ENCODE measurements around the gene MINDY4.

MINDY4 gene

DNA sequence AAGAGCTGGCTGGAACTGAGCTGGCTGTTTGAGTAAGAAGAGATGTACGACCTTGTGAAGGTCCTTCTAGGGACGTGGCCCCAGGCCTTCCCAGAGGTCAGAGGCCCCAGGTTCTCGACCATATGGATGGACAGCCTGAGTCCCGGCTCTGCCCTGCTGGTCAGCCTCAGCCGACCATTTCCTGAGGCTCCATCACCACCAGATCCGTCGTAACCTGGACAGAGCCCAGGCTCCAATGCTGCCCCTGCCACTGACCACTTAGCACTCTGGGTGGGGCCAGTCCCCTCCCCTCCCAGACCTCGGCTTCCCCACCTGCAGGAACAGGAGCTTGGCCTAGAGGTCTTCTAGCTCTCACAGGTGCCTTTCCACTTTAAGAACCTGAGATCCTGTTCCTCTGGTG, 29.9 kb upstream of the MINDY4 start:
- no peak for DNase-seq (ENCODE audit: extremely low read depth in 1 of 2, low read depth in 1 of 2)

DNA sequence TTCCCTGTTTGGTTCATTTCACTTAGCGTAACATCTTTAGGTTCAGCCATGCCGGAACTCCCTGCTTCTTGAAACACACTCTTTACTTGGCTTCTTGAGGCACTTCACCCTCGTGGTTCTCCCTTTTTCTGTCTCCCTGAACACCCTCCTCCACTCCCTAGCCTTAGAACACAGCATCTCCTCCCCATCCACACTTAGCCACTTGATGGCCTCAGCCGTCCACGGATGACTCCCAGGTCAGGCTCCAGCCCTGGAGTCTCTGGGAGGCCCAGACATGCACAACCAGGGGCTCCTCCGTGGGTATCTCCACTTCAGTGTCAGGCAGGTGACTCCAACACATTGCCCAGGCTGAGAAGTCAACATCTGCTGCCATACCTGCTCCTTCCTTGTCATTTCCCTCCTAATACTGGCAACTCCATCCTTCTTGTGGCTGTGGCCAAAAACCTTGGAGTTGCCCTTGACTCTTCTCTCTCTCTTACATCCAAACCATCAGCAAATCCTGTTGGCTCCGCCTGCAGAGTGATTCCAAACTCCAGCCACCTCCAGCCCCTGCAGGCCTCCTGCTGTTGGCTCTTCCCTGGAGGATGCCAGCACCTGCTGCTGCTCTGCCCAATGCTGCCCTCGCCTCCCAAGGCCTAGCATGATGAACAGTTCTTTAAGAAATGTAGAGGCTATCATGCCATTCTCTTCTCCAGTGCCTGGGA, 27.7 kb upstream of the MINDY4 start:
- no peak for DNase-seq (ENCODE audit: extremely low read depth in 1 of 2, low read depth in 1 of 2)

DNA sequence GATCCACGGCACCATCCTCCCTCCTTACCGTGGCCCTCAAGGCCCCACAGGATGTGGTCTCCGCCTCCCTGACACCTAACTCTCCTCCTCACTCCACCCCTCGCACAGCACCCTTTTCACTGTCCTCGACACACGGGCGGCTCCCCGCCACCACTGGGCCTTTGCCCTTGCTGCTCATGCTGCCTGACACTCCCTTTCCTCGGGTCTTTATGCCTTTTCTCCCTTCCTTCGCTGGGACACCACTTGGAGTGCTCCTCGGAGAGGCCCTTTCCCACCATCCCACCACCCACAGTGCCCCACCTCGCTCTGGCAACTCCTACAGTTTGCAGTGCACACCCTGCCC, 27.2 kb upstream of the MINDY4 start:
- DNase-seq (ENCODE audit: extremely low read depth in 1 of 2, low read depth in 1 of 2): no peak

DNA sequence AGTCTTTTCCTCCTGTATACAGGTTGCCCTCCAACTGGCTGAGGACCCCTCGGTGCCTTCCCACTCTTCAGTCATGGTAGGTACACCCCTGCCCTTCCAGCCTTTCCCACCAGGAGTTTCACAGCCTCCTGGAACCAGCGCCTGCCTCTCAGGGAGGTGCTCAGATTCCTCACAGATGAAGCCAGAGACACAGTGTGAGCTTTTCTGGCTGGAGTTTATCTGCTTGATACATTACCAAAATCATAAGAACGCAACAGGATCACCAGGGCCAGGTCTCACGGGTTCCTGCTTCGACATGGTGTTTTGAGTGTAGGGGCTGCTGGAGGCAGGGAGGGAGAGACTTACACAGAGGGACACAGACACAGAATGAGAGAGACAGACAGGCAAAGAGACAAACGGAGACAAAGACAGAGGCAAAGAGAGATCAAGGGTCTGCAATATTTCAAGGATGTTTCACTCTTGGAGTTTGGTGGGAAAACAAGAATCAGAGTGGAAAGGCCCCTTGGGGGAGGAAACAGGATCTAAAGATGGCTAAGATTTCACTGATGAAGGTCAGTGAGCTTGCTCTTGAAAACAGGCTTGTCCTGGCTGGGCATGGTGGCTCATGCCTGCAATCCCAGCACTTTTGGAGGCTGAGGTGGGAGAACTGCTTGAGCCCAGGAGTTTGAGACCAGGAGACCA, 25.8 kb upstream of the MINDY4 start:
- DNase-seq (ENCODE audit: extremely low read depth in 1 of 2, low read depth in 1 of 2): no peak

DNA sequence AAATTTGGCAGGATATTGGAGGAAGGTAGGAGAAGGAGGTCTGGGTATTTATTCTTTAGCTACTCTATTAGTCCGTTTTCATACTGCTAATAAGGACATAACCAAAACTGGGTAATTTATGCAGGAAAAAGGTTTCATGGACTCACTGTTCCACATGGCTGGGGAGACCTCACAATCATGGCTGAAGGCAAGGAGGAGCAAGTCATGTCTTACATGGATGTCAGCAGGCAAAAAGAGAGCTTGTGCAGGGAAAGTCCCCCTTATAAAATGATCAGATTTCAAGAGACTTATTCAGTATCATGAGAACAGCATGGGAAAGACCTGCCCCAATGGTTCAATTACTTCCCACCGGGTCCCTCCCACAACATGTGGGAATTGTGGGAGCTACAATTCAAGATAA, 21.2 kb upstream of the MINDY4 start:
- DNase-seq (ENCODE audit: extremely low read depth in 1 of 2, low read depth in 1 of 2): no peak

DNA sequence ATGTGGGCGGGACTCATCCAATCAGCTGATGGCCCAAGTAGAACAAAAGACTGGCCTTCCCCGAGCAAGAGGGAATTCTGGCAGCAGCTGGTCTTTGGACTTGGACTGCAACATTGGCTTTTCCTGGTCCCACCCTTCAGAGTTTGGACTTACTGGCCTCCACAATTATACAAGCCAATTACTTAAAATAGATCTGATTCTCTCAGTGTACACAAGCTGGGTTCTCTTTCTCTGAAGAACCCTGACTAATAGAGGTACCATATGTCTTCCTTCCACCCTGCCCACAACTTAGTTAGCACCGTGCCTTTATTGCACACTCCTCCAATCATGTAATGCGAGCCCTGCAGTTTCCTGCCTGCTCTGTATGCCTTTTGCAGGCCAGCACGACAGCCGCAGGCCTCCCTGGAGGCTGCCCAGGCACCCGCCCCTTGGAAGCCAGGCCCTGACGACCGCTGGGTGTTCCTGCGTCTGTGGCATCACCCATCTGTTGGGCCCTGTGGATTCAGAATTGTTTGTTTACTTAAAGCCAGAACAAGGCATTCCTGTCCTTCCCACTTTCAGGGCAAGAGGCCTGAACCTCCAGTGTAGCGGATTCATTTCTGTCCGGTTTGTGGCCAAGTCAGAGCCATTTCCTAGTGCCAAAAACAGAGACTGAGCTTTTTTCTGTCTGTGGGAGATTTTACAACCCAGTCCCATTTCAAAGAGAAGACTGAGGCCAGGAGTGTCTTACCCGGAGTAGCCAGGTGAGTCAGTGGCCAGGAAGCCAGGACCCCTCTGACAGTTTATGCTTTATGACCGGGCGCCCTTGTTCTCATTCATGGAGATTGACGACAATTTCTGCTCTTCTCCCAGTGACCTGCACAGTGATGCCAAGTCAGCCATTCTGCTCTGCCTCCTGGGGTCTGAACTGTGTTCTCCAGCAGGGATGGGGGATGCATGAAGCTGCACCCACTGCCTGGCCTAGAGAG, 20.2 kb upstream of the MINDY4 start:
- no peak for DNase-seq (ENCODE audit: extremely low read depth in 1 of 2, low read depth in 1 of 2)

DNA sequence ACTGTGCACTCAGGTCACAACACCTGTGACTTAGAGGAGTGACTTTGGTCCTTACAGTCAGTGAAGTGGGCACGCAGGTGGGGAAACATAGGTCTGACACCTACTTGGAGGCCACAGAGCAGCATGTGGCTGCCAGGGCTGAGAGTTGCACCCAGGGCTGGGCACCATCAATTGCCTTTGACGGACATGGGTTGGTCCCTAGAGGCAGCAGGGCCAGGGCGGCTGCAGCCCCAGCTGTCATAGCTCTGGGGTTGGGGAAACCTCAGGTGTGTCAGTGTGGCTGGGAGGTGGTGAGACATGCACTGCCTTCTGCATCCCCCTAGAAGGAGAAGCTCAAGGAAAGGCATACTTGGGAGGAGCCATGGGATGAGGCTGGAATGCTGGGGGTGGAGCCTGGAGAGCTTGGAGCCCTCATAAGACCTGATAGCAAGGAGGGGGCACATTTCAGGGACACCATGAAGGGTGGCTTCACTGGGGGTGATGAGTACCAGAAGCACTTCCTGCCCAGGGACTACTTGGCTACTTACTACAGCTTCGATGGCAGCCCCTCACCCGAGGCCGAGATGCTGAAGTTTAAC, 19.4 kb upstream of the MINDY4 start, which contains the start of gene INMT:
Gene INMT, plus strand, starts transcription at position 440 of the 578 bp plus-strand sequence. Its CDS starts 16 bp downstream, at position 456.
- DNase-seq (ENCODE audit: extremely low read depth in 1 of 2, low read depth in 1 of 2): no peak

DNA sequence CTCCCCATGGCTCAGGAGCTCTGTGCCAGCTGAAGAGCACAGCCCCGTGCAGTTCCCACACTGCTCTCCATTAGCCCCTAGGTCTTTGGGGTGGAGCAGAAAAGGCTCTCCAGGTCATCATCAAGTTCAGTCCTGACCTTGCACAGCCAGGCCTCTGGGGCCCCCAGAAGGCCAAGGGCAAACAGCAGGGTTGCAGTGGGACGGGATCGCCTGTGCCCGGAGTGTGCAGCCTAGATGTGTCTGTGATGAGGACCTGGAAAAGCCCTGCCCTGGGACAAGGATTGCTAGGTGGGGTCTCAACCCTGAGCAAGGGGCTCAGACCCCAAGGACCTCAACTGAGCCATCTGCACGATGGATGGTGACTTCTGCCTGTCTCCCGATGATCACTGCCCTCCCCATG, 18.7 kb upstream of the MINDY4 start:
- DNase-seq (ENCODE audit: extremely low read depth in 1 of 2, low read depth in 1 of 2): no peak

DNA sequence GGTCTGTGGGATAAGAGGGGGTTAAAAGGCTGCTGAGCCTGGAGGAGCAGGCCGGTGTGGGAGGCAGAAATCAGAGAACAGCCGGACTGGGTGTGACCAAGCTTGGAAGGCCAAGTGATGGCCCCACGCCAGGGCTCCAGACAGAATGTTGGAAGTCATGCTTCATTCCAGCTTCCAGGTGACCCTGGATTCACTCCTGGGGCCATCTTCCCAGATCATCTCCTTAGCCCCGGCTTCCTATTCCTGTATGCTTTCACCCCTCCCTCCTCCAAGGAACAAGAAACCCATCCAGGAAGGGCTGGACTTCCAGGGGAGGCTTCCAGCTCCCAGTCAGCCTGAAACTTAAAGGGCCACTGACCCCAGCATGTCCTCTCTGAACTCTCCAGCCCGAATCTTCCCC, 18.2 kb upstream of the MINDY4 start:
- DNase-seq (ENCODE audit: extremely low read depth in 1 of 2, low read depth in 1 of 2): no peak

DNA sequence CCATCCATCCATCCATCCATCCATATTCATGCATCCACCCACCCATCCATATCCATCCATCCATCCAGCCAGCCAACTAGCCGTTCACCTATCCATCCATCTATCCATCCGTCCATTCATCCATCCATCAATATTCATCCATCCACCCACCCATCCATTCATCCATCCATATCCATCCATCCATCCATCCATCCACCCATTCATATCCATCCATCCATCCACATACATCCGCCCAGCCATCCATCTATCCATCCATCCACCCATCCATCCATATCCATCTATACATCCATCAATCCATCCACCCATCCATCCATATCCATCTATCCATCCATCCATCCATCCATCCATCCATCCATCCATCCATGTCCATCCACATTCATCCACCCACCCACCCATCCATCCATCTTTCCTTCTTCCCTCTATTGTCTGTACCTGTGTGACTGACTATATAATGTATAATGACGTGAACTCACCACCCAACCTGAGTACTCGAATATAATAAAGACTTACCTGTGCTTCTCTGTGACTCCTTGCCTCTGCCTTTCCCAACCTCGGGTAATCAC, 16.8 kb upstream of the MINDY4 start:
- no peak for DNase-seq (ENCODE audit: extremely low read depth in 1 of 2, low read depth in 1 of 2)

DNA sequence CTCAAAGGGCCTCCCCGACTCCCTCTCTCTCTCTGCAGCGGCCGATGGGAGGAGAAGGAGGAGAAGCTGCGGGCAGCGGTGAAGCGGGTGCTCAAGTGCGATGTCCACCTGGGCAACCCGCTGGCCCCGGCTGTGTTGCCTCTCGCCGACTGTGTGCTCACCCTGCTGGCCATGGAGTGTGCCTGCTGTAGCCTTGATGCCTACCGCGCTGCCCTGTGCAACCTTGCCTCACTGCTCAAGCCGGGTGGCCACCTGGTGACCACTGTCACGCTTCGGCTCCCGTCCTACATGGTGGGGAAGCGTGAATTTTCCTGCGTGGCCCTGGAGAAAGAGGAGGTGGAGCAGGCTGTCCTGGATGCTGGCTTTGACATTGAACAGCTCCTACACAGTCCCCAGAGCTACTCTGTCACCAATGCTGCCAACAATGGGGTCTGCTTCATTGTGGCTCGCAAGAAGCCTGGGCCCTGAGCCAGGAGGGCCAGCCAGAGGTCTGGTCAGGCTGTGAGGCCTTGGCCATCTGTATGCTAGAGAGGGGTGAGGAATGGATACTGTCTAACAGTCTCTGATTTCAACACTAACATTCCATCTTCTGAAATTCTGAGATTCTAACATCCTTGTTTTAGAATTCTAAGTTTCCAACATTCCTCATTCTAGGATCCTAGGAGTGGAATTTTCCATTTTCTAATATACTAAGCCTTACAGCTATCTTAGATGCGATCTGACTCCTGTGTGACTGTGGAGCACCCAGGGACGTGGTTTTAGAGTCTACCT, 15.6 kb upstream of the MINDY4 start:
- DNase-seq (ENCODE audit: extremely low read depth in 1 of 2, low read depth in 1 of 2): no peak

DNA sequence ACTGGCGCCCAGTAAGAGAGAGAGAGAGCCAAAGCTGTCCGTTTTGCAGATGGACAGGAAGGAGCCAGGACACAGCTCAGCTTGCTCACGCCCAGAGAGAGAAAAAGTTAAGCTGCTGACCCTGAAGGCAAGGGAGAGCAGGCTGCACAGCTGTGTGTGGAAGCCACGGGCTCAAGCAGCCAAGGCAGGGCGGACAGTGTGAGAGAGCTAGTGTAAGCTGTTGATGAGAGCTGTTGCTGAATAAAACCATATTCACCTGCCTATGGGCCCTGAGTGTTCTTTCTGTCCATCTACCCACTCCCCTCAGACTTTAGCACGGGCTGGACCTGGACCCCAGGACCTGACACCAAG, 13.9 kb upstream of the MINDY4 start:
- DNase-seq (ENCODE audit: extremely low read depth in 1 of 2, low read depth in 1 of 2): no peak

DNA sequence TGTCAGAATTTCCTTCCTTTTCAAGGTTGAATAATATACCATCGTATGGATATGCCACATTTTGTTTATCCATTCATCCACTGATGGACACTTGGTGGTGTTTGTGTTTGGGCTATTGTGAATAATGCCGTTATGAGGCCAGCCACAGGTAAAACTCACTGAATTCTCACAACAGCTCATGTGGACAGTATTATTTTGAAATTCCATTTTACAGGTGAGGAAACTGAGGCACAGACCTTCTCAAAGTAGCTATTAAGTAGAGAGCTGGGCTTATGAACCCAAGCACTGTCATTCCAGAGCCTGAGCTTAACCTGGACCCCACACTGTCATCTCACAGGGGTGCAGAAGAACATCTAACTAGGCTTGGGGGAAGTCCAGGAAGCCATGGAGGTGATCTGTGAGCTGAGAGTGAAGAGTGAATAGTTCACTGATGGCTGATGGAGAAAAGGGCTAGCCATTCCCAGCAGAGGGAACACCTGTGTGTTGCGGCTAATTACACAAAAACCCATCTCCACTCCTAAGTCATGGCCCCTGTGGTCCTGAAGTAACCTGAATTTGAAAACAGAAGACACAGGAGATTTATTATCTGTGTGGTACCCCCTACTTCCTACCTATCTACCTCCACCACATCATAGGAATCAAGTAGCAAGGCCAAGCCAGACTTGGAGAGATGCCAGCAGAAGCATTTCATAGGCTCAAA, 10.6 kb upstream of the MINDY4 start:
- DNase-seq (ENCODE audit: extremely low read depth in 1 of 2, low read depth in 1 of 2): no peak

DNA sequence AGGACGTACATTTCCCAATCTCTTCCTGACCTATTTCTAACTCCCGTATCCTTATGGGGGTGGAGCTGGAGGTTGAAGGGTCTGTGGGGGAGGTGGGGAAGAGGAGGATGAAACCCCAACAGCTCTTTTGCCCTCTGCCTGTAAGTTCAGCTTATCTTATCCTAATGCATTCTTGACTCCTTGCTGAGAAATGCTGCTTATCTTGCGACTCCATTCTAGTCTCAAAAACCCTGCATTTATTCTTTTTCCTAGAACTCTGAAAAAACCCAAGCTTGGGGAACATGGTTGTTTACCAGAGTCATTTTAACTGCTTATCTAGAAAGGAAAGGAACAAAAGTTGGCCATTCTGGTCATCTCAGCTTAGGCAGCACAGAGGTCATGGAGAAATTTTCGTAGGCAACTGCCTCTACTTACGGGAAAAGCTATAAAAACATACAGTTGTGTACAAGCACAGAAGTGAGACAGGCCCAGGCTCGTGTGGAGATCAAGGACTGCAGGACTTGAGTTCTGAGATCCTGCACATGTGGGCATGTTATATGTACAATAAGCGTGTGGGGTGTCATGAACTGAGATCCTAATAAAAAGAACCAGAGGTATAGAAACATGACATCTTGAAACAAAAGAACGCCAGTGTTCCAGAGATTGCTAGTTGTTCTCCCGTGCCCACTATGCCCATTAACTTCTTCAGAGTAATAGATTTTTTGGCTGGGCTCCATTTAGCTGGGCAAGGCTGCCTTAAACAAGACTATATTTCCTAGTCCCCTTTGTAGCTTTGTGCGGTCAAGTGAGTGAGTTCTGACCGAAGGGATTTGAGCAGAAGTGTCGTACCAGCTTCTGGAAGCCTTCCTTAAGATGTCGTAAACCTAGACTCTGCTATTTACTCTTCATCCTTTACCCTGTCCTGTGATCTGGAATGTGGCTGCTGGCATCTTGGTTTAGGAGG, 9.7 kb upstream of the MINDY4 start:
- no peak for DNase-seq (ENCODE audit: extremely low read depth in 1 of 2, low read depth in 1 of 2)

DNA sequence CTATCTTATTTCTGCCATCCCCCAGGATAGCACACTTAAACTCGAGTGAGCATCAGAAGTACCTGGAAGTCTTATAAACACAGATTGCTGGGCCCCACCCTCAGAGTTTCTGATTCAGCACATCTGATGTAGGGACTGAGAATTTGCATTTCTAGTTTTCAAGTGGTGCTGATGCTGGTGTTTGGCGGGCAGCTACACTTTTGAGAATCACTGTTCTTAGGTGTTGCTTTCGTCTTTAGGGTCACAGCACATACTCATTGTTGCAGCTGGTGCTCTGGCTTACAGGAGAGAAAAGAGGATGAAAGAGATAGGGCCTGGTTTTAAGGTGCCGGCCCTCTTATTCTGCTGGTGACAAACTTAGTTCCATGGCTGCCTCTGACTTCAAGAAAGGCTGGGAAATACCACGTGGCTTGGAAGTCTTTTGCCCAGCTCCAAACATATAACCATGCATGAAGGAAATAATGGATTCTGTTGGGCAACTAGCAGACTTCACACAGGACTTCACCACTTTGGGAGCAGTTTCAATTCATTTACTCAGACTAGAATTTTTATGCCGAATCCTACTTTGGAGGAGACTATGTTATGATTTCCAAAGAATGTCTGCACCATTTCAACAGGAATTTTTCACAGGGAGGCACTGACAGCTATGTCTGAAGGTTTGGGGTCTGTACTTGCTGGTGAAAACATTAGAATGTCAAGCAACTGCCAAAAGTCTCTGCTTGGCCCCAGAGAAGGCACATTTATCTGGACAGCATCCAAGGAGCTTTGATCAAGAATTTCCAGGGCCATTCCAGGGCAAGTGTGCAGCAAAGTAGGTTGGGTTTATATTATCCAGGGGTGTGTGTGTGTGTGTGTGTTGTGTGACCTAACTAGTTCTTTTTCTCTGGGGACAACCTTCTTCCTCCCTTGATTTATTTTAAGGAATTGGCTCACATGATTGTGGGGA, 6.9 kb upstream of the MINDY4 start:
- DNase-seq (ENCODE audit: extremely low read depth in 1 of 2, low read depth in 1 of 2): no peak

DNA sequence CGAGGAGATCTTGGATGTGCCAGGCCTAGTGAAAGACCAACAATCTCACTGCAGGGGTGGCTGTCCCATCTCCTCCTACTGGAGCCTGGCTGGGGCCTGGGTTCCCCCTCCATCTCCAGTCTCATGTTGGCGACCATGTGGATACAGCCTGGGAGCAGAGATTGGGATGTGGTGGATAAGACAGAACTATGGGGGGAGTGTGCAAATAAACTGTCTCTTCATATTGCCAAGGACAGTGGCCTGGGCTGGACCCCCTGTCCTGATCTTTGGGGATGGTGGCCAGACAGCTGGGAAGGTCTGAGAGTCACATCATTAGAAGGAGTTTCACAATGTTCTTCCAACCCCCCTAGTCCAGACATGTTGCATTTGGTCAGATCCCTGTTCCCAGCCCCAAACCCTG, 5.8 kb upstream of the MINDY4 start:
- DNase-seq (ENCODE audit: extremely low read depth in 1 of 2, low read depth in 1 of 2): no peak

DNA sequence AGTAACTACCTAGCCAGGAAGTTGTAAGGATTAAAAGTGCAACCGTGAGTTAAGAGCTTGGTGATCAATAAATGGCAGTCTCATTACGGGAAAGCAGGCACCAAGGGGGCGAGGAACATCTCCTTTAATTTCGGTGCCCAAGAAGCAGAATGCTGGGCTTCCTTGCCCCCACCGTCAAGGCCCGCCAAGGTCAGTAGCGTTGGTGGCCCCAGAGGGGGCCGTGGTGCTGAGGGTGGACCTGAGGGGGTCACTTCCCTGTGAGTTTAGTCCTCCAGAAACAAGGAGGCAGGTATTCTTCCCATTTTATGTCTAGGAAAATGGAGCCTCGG, 408 bp upstream of the MINDY4 start:
- DNase-seq (ENCODE audit: extremely low read depth in 1 of 2, low read depth in 1 of 2): no peak

All from stimulated activated CD8-positive, alpha-beta memory T cell treated with anti-CD3 and anti-CD28 coated beads, Interleukin-7, amount 100 ng/mL, for 48 hours (primary cell).